Mesenchymal stem cell (in vitro differentiated cells and primary cell): ENCODE results near the gene TSSK2.
"Not testable (repeated sequence)": the region's sequence is repeated elsewhere in the genome, so short reads cannot be mapped to it uniquely, and the experiment has no call there.

Experiments
- DNase-seq: peaks from one replicate; pipeline ENCODE4 v3.0.0-alpha.2; 2013
- H2AFZ ChIP-seq: one replicate; pipeline ENCODE4 v1.6.1; 2013; ENCODE audit warnings: low read depth, mild to moderate bottlenecking, control low read depth, inconsistent platforms, low read length, moderate library complexity
- H2AK5ac ChIP-seq: 2 replicates; pipeline ENCODE4 v1.6.1; 2013; ENCODE audit warnings: low read length, moderate library complexity, mild to moderate bottlenecking, inconsistent platforms; ENCODE audit not compliant: severe bottlenecking
- H2BK120ac ChIP-seq: one replicate; pipeline ENCODE4 v1.6.1; 2013; ENCODE audit warnings: low read depth, mild to moderate bottlenecking, inconsistent platforms, low read length, moderate library complexity
- H2BK12ac ChIP-seq, 2 experiments: one replicate each; pipeline ENCODE4 v1.6.1; 2013; ENCODE audit warnings: inconsistent platforms in 2 of 2, low read length in 2 of 2, mild to moderate bottlenecking in 2 of 2, moderate library complexity in 2 of 2, control low read depth in 1 of 2
- H2BK15ac ChIP-seq: one replicate; pipeline ENCODE4 v1.6.1; 2013; ENCODE audit warnings: mild to moderate bottlenecking, low read depth, inconsistent platforms; ENCODE audit not compliant: poor library complexity, severe bottlenecking
- H2BK5ac ChIP-seq: 2 replicates; pipeline ENCODE4 v1.6.1; 2013; ENCODE audit warnings: low read depth, mild to moderate bottlenecking, low read length, control low read depth, inconsistent platforms; ENCODE audit not compliant: poor library complexity, severe bottlenecking
- H3K14ac ChIP-seq, 2 experiments: one replicate each; pipeline ENCODE4 v1.6.1; 2013; ENCODE audit warnings: inconsistent platforms in 2 of 2, low read length in 2 of 2, control low read depth in 1 of 2, mild to moderate bottlenecking in 1 of 2, moderate library complexity in 1 of 2
- H3K18ac ChIP-seq, 2 experiments: one replicate each; pipeline ENCODE4 v1.6.1; 2013; ENCODE audit warnings: inconsistent platforms in 2 of 2, low read length in 2 of 2, control low read depth in 1 of 2, low read depth in 1 of 2, mild to moderate bottlenecking in 1 of 2
- H3K23ac ChIP-seq, 2 experiments: one replicate each; pipeline ENCODE4 v1.6.1; 2013; ENCODE audit warnings: inconsistent platforms in 2 of 2, low read length in 2 of 2, mild to moderate bottlenecking in 2 of 2, moderate library complexity in 2 of 2, control low read depth in 1 of 2
- H3K27ac ChIP-seq: 2 replicates; pipeline ENCODE4 v1.5.1; 2013; ENCODE audit warnings: mild to moderate bottlenecking, moderate library complexity, low read length, control low read depth, inconsistent platforms; ENCODE audit not compliant: poor library complexity, severe bottlenecking
- H3K27me3 ChIP-seq, 2 experiments: 2 replicates each; pipeline versions ENCODE4 v1.6.1 to v1.7.0; 2013; ENCODE audit warnings: low read length in 2 of 2, mild to moderate bottlenecking in 2 of 2, moderate library complexity in 2 of 2, control low read depth in 1 of 2, inconsistent platforms in 1 of 2; ENCODE audit not compliant: control insufficient read depth in 1 of 2, insufficient read depth in 1 of 2
- H3K36me3 ChIP-seq, 2 experiments: 2 replicates each; pipeline versions ENCODE4 v1.6.1 to v1.7.0; 2013; ENCODE audit warnings: low read length in 2 of 2, control low read depth in 1 of 2, inconsistent platforms in 1 of 2, low read depth in 1 of 2, mild to moderate bottlenecking in 1 of 2; ENCODE audit not compliant: insufficient read depth in 2 of 2, control insufficient read depth in 1 of 2
- H3K4ac ChIP-seq, 2 experiments: one replicate each; pipeline ENCODE4 v1.6.1; 2013; ENCODE audit warnings: inconsistent platforms in 2 of 2, low read length in 2 of 2, mild to moderate bottlenecking in 2 of 2, moderate library complexity in 2 of 2, control low read depth in 1 of 2, low read depth in 1 of 2
- H3K4me1 ChIP-seq: 2 replicates; pipeline ENCODE4 v1.6.1; 2013; ENCODE audit warnings: low read depth, low read length, control low read depth; ENCODE audit not compliant: control insufficient read depth, insufficient read depth
- H3K4me2 ChIP-seq: 2 replicates; pipeline ENCODE4 v1.6.1; 2013; ENCODE audit warnings: low read length, mild to moderate bottlenecking, inconsistent platforms; ENCODE audit not compliant: poor library complexity, severe bottlenecking
- H3K4me3 ChIP-seq, 2 experiments: 2 replicates each; pipeline versions ENCODE4 v1.5.1 to v1.7.0; 2013; ENCODE audit warnings: low read length in 2 of 2, mild to moderate bottlenecking in 2 of 2, control low read depth in 1 of 2, low read depth in 1 of 2; ENCODE audit not compliant: insufficient read depth in 1 of 2
- H3K79me1 ChIP-seq: replicated peaks from 2 replicates; pipeline ENCODE4 v1.6.1; 2013; ENCODE audit warnings: mild to moderate bottlenecking, control low read depth, low read length, inconsistent platforms; ENCODE audit not compliant: poor library complexity, severe bottlenecking
- H3K9ac ChIP-seq: 2 replicates; pipeline ENCODE4 v1.7.0; 2013; ENCODE audit warnings: mild to moderate bottlenecking, low read length, moderate library complexity
- H3K9me3 ChIP-seq: 2 replicates; pipeline ENCODE4 v1.7.0; 2013; ENCODE audit warnings: mild to moderate bottlenecking, low read length; ENCODE audit not compliant: control insufficient read depth
- H4K8ac ChIP-seq: one replicate; pipeline ENCODE4 v1.6.1; 2013; ENCODE audit warnings: inconsistent platforms, mild to moderate bottlenecking, low read length, moderate library complexity
- H4K91ac ChIP-seq: one replicate; pipeline ENCODE4 v1.6.1; 2013; ENCODE audit warnings: mild to moderate bottlenecking, low read length, inconsistent platforms
- WGBS: methylation state at CpG from one replicate; pipeline ENCODE4 v1.1.7; 2013; ENCODE audit warnings: mixed read lengths; 5-methylcytosine and 5-hydroxymethylcytosine counted together

The TSSK2 gene

DNA sequence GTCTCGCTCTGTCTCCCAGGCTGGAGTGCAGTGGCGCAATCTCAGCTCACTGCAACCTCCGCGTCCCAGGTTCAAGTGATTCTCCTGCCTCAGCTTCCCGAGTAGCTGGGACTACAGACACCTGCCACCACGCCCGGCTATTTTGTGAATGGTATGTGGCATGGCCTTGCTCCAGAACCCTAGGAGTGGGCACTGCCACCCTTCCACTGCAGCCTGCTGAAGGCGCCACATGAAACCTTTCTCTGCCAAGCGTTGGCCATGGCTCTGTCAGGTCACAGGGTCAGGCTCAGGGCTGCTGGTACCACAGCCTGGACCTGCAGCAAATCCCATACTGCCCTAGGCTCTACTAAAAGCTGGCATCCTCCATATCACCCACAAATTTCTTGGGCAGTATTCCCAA, 25.0 kb downstream of the TSSK2 start:
- H3K4ac ChIP-seq, H2BK120ac ChIP-seq, H2AFZ ChIP-seq, H4K8ac ChIP-seq, H2BK5ac ChIP-seq, H3K14ac ChIP-seq, H3K79me1 ChIP-seq, H3K23ac ChIP-seq, H2AK5ac ChIP-seq, H3K9ac ChIP-seq, H3K4me1 ChIP-seq, H2BK12ac ChIP-seq, H3K36me3 ChIP-seq, H3K18ac ChIP-seq, H3K4me2 ChIP-seq, H4K91ac ChIP-seq, H3K4me3 ChIP-seq, H3K27ac ChIP-seq, DNase-seq: not testable (repeated sequence)
- peaks cover 14% of the 10 kb centered on the region for H3K9me3 ChIP-seq
- 82% methylated on average over 9 of the region's 9 CpGs for WGBS
- peak overlapping the region; percentile 23 for H2BK15ac ChIP-seq
- peaks cover 31 to 35% of the 10 kb centered on the region in 2 experiments for H3K27me3 ChIP-seq

DNA sequence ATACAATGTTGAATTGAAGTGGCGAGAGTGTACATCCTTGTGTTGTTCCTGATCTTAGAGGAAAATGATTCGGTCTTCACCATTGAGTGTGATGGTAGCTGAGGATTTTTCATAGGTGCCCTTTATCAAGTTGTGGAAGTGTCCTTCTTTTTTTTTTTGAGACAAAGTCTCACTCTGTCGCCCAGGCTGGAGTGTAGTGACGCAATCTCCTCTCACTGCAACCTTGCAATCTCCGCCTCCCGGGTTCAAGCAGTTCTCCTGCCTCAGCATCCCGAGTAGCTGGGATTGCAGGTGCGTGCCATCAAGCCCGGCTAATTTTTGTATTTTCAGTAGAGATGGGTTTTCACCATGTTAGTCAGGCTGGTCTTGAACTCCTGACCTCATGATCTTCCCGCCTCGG, 27.5 kb downstream of the TSSK2 start:
- H4K91ac ChIP-seq, H3K4me3 ChIP-seq, H4K8ac ChIP-seq, H3K23ac ChIP-seq, DNase-seq, H3K36me3 ChIP-seq, H3K9ac ChIP-seq, H3K14ac ChIP-seq, H3K27ac ChIP-seq, H2BK15ac ChIP-seq, H2BK120ac ChIP-seq, H2BK12ac ChIP-seq, H2AK5ac ChIP-seq, H3K4ac ChIP-seq, H2AFZ ChIP-seq, H3K4me2 ChIP-seq, H3K79me1 ChIP-seq, H3K4me1 ChIP-seq, H3K9me3 ChIP-seq, H3K18ac ChIP-seq, H2BK5ac ChIP-seq: not testable (repeated sequence)
- peaks cover 18 to 29% of the 10 kb centered on the region in 2 experiments for H3K27me3 ChIP-seq
- 81% methylated on average over 11 of the region's 11 CpGs for WGBS

DNA sequence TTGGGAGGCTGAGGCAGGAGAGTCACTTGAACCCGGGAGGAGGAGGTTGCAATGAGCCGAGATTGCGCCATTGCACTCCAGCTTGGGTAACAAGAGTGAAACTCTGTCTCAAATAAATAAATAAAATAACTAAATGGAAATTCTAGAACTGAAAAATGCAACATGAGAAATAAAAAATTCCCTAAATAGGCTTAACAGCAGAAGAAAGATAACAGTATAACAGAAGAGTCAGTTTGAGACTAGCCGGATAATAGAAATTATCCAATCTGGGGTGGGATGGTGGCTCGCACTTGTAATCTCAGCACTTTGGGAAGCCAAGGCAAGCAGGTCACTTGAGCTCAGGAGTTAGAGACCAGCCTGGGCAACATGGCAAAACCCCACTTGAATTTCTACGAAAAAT, 33.3 kb downstream of the TSSK2 start:
- DNase-seq = no peak

DNA sequence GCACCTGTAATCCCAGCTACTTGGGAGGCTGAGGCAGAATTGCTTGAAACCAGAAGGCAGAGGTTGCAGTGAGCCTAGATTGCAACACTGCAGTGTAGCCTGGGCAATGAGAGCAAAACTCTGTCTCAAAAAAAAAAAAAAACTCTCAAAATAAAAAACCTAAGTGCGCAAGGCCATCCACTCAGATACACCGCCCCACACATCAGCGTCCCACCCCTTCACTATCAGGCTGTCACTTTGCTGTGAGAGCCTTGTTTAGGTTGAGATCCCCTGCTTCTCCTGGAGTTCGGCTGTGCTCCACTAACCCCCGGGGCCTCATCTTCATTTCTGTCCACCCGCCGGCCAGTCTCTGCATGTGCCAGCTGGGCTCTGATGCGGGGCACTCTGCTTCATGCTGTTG, 35.3 kb downstream of the TSSK2 start:
- Histone ChIP-seq H3K4me2 (no peak overlapping the region), H2AFZ (no peak overlapping the region), H3K4me1 (peaks cover 15% of the 10 kb centered on the region), H2BK12ac (no peak overlapping the region), H2BK5ac (no peak overlapping the region), H3K18ac (no peak overlapping the region), H3K9ac (no peak overlapping the region), H3K9me3 (no peaks in the 10 kb centered on the region), H2BK120ac (no peak overlapping the region), H2AK5ac (no peak overlapping the region), H2BK15ac (no peak overlapping the region), H4K8ac (no peak overlapping the region), H3K36me3 (no peaks in the 10 kb centered on the region), H3K27ac (no peak overlapping the region), H4K91ac (no peak overlapping the region), H3K4ac (no peak overlapping the region), H3K79me1 (no peaks in the 10 kb centered on the region), H3K27me3 (peaks cover 45 to 49% of the 10 kb centered on the region in 2 experiments), H3K14ac (no peak overlapping the region), H3K23ac (no peak overlapping the region), H3K4me3 (no peak overlapping the region)
- WGBS = 86% methylated on average over 8 of the region's 8 CpGs
- no peak for DNase-seq

More for the DNA sequence above, 33.3 kb downstream of the TSSK2 start:
- H3K18ac ChIP-seq = no peak overlapping the region
- H2AFZ ChIP-seq = no peak overlapping the region
- no peak overlapping the region for H2AK5ac ChIP-seq
- H2BK120ac ChIP-seq = no peak overlapping the region
- no peak overlapping the region for H3K23ac ChIP-seq
- no peak overlapping the region for H3K4ac ChIP-seq
- 92% methylated on average over 4 of the region's 6 CpGs for WGBS
- H2BK5ac ChIP-seq = no peak overlapping the region
- no peaks in the 10 kb centered on the region for H3K79me1 ChIP-seq
- H3K4me1 ChIP-seq = peaks cover 4% of the 10 kb centered on the region
- H3K14ac ChIP-seq = no peak overlapping the region
- no peak overlapping the region for H4K91ac ChIP-seq
- no peak overlapping the region for H4K8ac ChIP-seq
- H3K9ac ChIP-seq = no peak overlapping the region
- peaks cover 36 to 46% of the 10 kb centered on the region in 2 experiments for H3K27me3 ChIP-seq
- no peak overlapping the region for H2BK12ac ChIP-seq
- no peaks in the 10 kb centered on the region for H3K9me3 ChIP-seq
- H3K4me2 ChIP-seq = no peak overlapping the region
- no peaks in the 10 kb centered on the region for H3K36me3 ChIP-seq
- H3K27ac ChIP-seq = no peak overlapping the region
- no peak overlapping the region for H2BK15ac ChIP-seq
- no peak overlapping the region for H3K4me3 ChIP-seq
